HUES6 (cell line): ENCODE results near the gene GHRHR.

Source experiments
- H3K27ac ChIP-seq: 2 replicates; pipeline ENCODE4 v1.7.0; 2013; ENCODE audit warnings: low read depth, mild to moderate bottlenecking, low read length, inconsistent platforms
- H3K27me3 ChIP-seq: 2 replicates; pipeline ENCODE4 v1.6.1; 2013; ENCODE audit warnings: low read length; ENCODE audit not compliant: control insufficient read depth, insufficient read depth
- H3K36me3 ChIP-seq: 2 replicates; pipeline ENCODE4 v1.6.1; 2013; ENCODE audit warnings: low read length; ENCODE audit not compliant: control insufficient read depth, insufficient read depth
- H3K4me1 ChIP-seq: 2 replicates; pipeline ENCODE4 v1.6.1; 2013; ENCODE audit warnings: low read length; ENCODE audit not compliant: control insufficient read depth, insufficient read depth
- H3K4me3 ChIP-seq: 2 replicates; pipeline ENCODE4 v1.5.1; 2013; ENCODE audit warnings: low read depth, low read length
- H3K9ac ChIP-seq: one replicate; pipeline ENCODE4 v1.6.1; 2013; ENCODE audit warnings: mild to moderate bottlenecking, low read length
- H3K9me3 ChIP-seq: 2 replicates; pipeline ENCODE4 v1.6.1; 2013; ENCODE audit warnings: low read depth, low read length; ENCODE audit not compliant: control insufficient read depth, insufficient read depth

GHRHR gene

GRCh38 chr7:30968747-30969603, 5.2 kb downstream of the GHRHR start:
- H3K27ac ChIP-seq: no peak overlapping the region
- peaks cover 29% of the 10 kb centered on the region; the same call in 1 of the 2 replicates for H3K27me3 ChIP-seq
- no peak overlapping the region for H3K4me3 ChIP-seq
- H3K4me1 ChIP-seq: no peaks in the 10 kb centered on the region
- no peaks in the 10 kb centered on the region for H3K9me3 ChIP-seq
- H3K36me3 ChIP-seq: no peaks in the 10 kb centered on the region
- H3K9ac ChIP-seq: no peak overlapping the region

DNA sequence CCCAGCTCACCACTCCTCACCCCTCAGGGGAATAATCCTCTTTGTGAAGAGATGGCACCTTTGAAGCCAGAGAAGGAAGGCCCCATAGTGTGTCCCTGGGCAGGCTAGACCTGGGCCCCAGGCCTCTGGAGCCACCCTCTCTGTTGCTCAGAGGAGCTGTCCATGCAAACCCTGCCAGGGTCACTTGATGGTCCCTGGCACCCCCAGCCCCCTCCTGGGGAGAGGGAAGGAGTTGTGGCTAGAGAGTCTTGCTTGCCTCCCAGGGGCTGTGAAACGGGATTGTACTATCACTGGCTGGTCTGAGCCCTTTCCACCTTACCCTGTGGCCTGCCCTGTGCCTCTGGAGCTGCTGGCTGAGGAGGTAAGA, 5.8 kb downstream of the GHRHR start:
- H3K36me3 ChIP-seq: no peaks in the 10 kb centered on the region
- no peaks in the 10 kb centered on the region for H3K4me1 ChIP-seq
- H3K27me3 ChIP-seq: peaks cover 23% of the 10 kb centered on the region; the same call in 1 of the 2 replicates
- no peak overlapping the region for H3K4me3 ChIP-seq
- H3K9ac ChIP-seq: no peak overlapping the region
- H3K9me3 ChIP-seq: no peaks in the 10 kb centered on the region
- H3K27ac ChIP-seq: no peak overlapping the region

DNA sequence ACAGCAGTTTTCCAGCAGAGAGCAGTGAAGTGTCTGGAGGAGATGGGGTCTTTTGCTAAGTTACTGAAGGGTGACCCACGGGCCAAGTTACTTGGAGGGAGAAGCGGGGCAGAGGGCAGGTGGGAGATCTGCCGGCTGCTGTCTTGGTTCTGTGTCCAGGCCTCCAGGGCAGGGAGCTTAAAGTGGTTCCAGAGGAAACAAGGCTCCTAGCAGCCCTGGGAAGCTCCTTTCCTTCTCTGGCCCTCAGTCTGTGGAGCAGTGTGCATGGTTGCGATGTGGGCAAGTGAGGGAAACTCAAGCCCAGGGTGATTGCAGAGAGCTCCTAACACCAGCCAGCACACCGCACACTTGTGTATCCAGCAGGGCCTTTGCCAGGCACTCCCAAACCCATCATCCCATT, 6.3 kb downstream of the GHRHR start:
- no peaks in the 10 kb centered on the region for H3K4me1 ChIP-seq
- no peak overlapping the region for H3K9ac ChIP-seq
- no peaks in the 10 kb centered on the region for H3K36me3 ChIP-seq
- H3K4me3 ChIP-seq: no peak overlapping the region
- peaks cover 19% of the 10 kb centered on the region; the same call in 1 of the 2 replicates for H3K27me3 ChIP-seq
- no peaks in the 10 kb centered on the region for H3K9me3 ChIP-seq
- H3K27ac ChIP-seq: no peak overlapping the region

DNA sequence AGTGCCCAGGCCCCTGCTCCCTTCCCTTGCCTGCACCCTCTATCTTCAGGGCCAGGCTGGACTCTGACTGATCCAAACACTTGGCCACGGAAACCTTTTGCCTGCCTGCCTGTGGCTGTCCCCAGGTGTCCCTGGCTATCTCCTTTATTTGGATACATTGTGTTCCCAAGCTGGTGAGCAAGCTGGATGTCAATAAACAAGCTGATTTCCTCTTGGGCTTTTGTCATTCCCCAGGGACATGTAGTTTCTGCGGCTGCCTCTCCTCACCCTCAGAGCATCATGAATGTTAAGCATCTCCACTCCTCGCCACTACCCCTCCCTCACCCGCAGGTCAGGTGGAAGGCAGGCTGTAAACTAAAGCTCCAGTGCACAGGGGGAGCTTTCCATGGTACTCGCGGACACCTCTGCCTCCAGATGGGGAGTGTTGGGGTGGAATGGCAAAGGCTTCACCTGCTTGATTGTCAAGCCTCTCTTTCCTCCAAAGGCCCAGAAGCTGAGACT, 6.9 kb downstream of the GHRHR start:
- peaks cover 19% of the 10 kb centered on the region; the same call in 1 of the 2 replicates for H3K27me3 ChIP-seq
- H3K4me1 ChIP-seq: no peaks in the 10 kb centered on the region
- H3K9me3 ChIP-seq: no peaks in the 10 kb centered on the region
- no peaks in the 10 kb centered on the region for H3K36me3 ChIP-seq
- H3K9ac ChIP-seq: no peak overlapping the region
- H3K4me3 ChIP-seq: no peak overlapping the region
- H3K27ac ChIP-seq: no peak overlapping the region

GRCh38 chr7:30971440-30971839, 7.7 kb downstream of the GHRHR start:
- H3K9me3 ChIP-seq: no peaks in the 10 kb centered on the region
- H3K9ac ChIP-seq: no peak overlapping the region
- no peak overlapping the region for H3K27ac ChIP-seq
- no peaks in the 10 kb centered on the region for H3K4me1 ChIP-seq
- no peak overlapping the region for H3K4me3 ChIP-seq
- H3K27me3 ChIP-seq: peaks cover 19% of the 10 kb centered on the region; the same call in 1 of the 2 replicates
- no peaks in the 10 kb centered on the region for H3K36me3 ChIP-seq

- Histone ChIP-seq H3K9ac (no peak overlapping the region), H3K27ac (no peak overlapping the region), H3K4me3 (no peak overlapping the region), H3K27me3 (peaks cover 19% of the 10 kb centered on the region; the same call in 1 of the 2 replicates), H3K36me3 (no peaks in the 10 kb centered on the region), H3K4me1 (no peaks in the 10 kb centered on the region), H3K9me3 (no peaks in the 10 kb centered on the region)
These were observed 8.2 kb downstream of the GHRHR start for GRCh38 chr7:30971840-30972563.

DNA sequence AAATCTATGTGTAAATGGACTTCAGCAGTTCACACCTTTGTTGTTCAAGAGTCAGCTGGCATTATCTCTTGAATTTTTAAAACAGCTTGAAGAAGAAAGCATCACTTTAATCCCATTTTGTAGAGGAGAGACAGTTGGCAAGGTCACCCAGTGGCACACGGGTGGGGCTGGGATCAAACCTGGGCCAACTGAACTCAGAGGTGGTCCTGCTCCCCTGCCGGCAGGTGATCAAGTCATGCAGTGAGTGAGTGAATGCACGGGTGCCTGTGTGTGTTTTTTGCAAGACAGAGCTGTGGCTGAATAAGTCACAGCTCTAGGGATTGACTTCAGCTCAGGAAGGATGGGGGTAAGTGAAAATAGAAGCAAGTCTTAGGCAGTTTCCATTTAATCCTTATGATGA, 9.5 kb downstream of the GHRHR start:
- Histone ChIP-seq H3K4me3 (no peak overlapping the region), H3K36me3 (no peaks in the 10 kb centered on the region), H3K27me3 (peaks cover 26% of the 10 kb centered on the region; the same call in 1 of the 2 replicates), H3K9ac (no peak overlapping the region), H3K9me3 (no peaks in the 10 kb centered on the region), H3K4me1 (no peaks in the 10 kb centered on the region), H3K27ac (no peak overlapping the region)

DNA sequence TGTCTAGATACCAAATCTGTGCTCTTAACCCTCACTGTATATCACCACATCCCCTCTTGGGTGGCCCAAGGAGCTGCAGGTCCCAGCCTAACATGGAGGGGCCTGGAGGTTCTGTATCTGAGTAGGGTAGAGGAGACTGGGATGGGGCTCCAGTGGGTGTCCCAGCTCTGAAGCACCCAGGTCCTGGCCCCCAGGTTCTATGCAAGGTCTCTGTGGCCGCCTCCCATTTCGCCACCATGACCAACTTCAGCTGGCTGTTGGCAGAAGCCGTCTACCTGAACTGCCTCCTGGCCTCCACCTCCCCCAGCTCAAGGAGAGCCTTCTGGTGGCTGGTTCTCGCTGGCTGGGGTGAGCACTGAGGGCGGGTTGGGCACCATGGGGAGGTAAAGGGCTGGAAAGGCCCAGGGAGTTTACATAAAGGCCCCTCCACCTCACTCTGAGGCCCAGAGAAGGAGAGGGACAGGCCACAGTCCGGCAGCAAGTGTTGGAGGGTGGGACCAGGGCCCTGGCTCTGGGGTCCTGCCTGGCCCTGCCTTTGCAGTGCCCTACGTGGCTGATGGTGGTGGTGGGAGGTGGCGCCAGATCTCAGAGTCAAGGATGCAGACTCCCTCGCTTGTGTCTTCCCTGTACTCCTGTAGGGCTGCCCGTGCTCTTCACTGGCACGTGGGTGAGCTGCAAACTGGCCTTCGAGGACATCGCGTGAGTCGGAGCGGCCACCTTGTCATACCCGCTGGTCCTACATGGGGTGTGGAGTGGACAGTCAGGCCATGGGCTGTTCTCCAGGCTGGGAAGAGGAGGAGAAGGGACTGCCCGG, 10.2 kb downstream of the GHRHR start:
- Histone ChIP-seq H3K4me1 (no peaks in the 10 kb centered on the region), H3K9ac (no peak overlapping the region), H3K4me3 (no peak overlapping the region)

GRCh38 chr7:30974605-30975255, 11.0 kb downstream of the GHRHR start:
- H3K36me3 ChIP-seq: no peaks in the 10 kb centered on the region
- H3K27ac ChIP-seq: no peak overlapping the region
- no peaks in the 10 kb centered on the region for H3K4me1 ChIP-seq
- H3K4me3 ChIP-seq: no peak overlapping the region
- no peak overlapping the region for H3K9ac ChIP-seq
- no peaks in the 10 kb centered on the region for H3K9me3 ChIP-seq
- H3K27me3 ChIP-seq: peaks cover 33% of the 10 kb centered on the region; the same call in 1 of the 2 replicates

More for the DNA sequence above, 10.2 kb downstream of the GHRHR start:
- H3K27me3 ChIP-seq: peaks cover 29% of the 10 kb centered on the region; the same call in 1 of the 2 replicates
- H3K9me3 ChIP-seq: no peaks in the 10 kb centered on the region
- H3K36me3 ChIP-seq: no peaks in the 10 kb centered on the region
- no peak overlapping the region for H3K27ac ChIP-seq

DNA sequence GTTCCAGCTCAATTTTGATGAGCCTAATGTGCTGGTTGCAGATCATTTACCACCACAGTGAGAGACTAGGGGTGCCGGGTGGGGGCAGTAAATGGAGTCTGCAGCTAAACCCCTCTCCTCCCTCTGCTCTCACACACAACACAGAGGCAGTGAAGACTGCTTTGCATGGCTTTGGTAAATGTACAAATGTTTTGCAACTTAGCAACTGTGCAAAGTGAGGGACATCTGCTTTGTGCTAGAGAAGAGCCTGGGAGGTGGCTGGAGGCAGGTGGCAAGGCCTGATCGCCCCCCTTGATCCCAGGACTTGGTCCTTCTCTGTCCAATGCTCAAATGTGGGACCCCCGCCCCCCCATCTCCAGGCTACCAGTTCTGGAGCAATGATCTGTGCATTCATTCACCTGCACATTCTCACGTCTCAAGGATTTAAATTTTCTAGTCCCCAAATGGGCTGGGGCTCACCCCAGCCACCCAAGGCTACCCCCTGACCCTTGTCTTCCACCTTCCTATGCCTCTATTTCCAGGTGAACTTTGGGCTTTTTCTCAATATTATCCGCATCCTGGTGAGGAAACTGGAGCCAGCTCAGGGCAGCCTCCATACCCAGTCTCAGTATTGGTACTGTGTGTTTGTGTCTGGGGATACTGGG, 11.6 kb downstream of the GHRHR start:
- Histone ChIP-seq H3K27me3 (peaks cover 33% of the 10 kb centered on the region; the same call in 1 of the 2 replicates), H3K9ac (no peak overlapping the region), H3K36me3 (no peaks in the 10 kb centered on the region), H3K4me1 (no peaks in the 10 kb centered on the region), H3K27ac (no peak overlapping the region), H3K4me3 (no peak overlapping the region), H3K9me3 (no peaks in the 10 kb centered on the region)
